Activated naive CD4-positive, alpha-beta T cell treated with Interleukin-2 at 50 U/mL for 16 hours (primary cell): ENCODE results near the gene DNAJC17.

ENCODE experiments used
- DNase-seq: peaks from one replicate; pipeline ENCODE4 v3.0.0-alpha.2; 2020

Gene DNAJC17

GRCh38 chr15:40763801-40764628 lies 43.3 kb downstream of the DNAJC17 start, which contains the start of gene GCHFR:
GCHFR (plus strand) TSS chr15:40764068; CDS start chr15:40764181, 113 bp downstream.
- DNase-seq, result peak; percentile 71

GRCh38 chr15:40762919-40763800 lies 44.1 kb downstream of the DNAJC17 start:
- peak; percentile 23 for DNase-seq

GRCh38 chr15:40759961-40760360 lies 47.3 kb downstream of the DNAJC17 start:
- DNase-seq, result no peak

GRCh38 chr15:40756938-40757337 lies 50.3 kb downstream of the DNAJC17 start:
- DNase-seq, result no peak

GRCh38 chr15:40755812-40756208 lies 51.5 kb downstream of the DNAJC17 start:
- no peak for DNase-seq

- peak; percentile 93 for DNase-seq
Observed at GRCh38 chr15:40754883-40755811, 52.1 kb downstream of the DNAJC17 start, which contains the start of gene RMDN3. RMDN3 (minus strand) TSS chr15:40755254; CDS start chr15:40754783, 471 bp downstream.

- DNase-seq, result peak; percentile 17
Observed at GRCh38 chr15:40754574-40754882, 52.7 kb downstream of the DNAJC17 start.

- DNase-seq, result no peak
Observed at GRCh38 chr15:40751745-40752144, 55.5 kb downstream of the DNAJC17 start.

- no peak for DNase-seq
Observed at GRCh38 chr15:40750885-40751284, 56.4 kb downstream of the DNAJC17 start.

- no peak for DNase-seq
Observed at GRCh38 chr15:40749151-40749630, 58.1 kb downstream of the DNAJC17 start.

GRCh38 chr15:40747685-40748631 lies 59.3 kb downstream of the DNAJC17 start:
- DNase-seq, result no peak

- DNase-seq, result no peak
Observed at GRCh38 chr15:40746916-40747418, 60.3 kb downstream of the DNAJC17 start.

- DNase-seq, result no peak
Observed at GRCh38 chr15:40744815-40745152, 62.5 kb downstream of the DNAJC17 start.

- DNase-seq, result peak; percentile 73
Observed at GRCh38 chr15:40743921-40744814, 63.1 kb downstream of the DNAJC17 start.

GRCh38 chr15:40743485-40743901 lies 63.8 kb downstream of the DNAJC17 start:
- DNase-seq, result no peak

- DNase-seq, result no peak
Observed at GRCh38 chr15:40739854-40740253, 67.4 kb downstream of the DNAJC17 start.

GRCh38 chr15:40739047-40739446 lies 68.2 kb downstream of the DNAJC17 start:
- no peak for DNase-seq

- DNase-seq, result no peak
Observed at GRCh38 chr15:40737048-40737447, 70.2 kb downstream of the DNAJC17 start.

- DNase-seq, result no peak
Observed at GRCh38 chr15:40736575-40736974, 70.7 kb downstream of the DNAJC17 start.

- DNase-seq, result no peak
Observed at GRCh38 chr15:40731034-40731433, 76.2 kb downstream of the DNAJC17 start.
